ENCODE results near the gene RXFP3. TPM values are rescaled to one million over a fixed set of nuclear protein-coding genes. Genes with fewer than 3 reads are reported as not detected.

RXFP3 gene
- total and polyA plus RNA-seq, 2 of the 8 experiments (the other 6 are each of a cell fraction or from before 2014, with no cell fraction given) = 0.15 TPM; not detected in 1

DNA sequence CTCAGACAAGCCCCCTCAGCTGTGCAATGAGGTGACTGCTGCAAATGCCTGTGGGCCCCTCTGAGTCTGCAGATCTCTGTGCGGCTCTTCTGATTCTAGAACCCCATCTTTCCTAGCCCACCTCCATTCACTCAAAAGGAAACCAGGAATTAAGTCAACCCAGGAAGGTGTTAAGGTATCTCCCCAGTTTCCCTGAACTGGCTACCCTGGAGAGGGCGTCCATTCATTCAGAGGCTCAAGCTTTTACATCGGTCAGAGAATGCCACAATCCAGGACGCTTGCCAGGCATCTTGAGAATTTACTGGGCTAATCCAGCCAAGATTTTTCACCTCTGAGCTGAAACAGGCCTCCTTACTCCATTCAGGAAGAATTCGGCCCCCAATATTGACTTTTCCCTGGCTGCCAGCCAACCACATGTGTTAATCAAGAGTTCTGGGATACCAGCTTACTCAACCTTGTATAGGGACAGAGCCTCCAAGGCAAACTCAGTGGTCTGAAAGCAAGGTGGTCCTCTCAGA, 43.5 kb upstream of the RXFP3 start:
- H2BK5ac ChIP-seq (ENCODE audit: low read depth, low read length) = no peak overlapping the region
- no peak overlapping the region for H3K27ac ChIP-seq (ENCODE audit: low read depth, low read length)
- H2AK5ac ChIP-seq (ENCODE audit: low read depth, low read length) = no peak overlapping the region
- peaks cover 4% of the 10 kb centered on the region; the same call in 1 of the 2 replicates for H3K23me2 ChIP-seq (ENCODE audit: low read depth, low read length)
- no peak for FAIRE-seq
- TF ChIP-seq TCF12 (IDR thresholded peaks at IDR 0.05; ENCODE audit: low read depth, low read length) (no peak), KDM4A (IDR thresholded peaks at IDR 0.05; ENCODE audit: low read depth, low read length, severe bottlenecking) (peak; percentile 23), HDAC2 (IDR thresholded peaks at IDR 0.05; ENCODE audit: borderline replicate concordance in 1 of 2, low read depth in 2 of 2, low read length in 2 of 2) (no peak)
- H3K79me1 ChIP-seq (ENCODE audit: low read depth, low read length) = no peaks in the 10 kb centered on the region
- no peak overlapping the region for H4K91ac ChIP-seq (replicated peaks; ENCODE audit: insufficient read length, low read length)
- no peak for DNase-seq (ENCODE audit: low read depth in 1 of 2, low spot score in 2 of 2)
- H2BK12ac ChIP-seq (ENCODE audit: low read depth, low read length) = no peak overlapping the region
- ChIA-PET POLR2A (ENCODE audit: partially characterized antibody) (interaction anchor here (0.9 to 1.0 kb wide), 2 partner anchors 18 to 42 kb away, joined by 3 to 4 read pairs; no protein-coding TSS in a partner anchor), CTCF (ENCODE audit: partially characterized antibody) (interaction anchor here (1.1 to 1.6 kb wide), 6 partner anchors 14 to 216 kb away, joined by 3 to 6 read pairs (median 4); no protein-coding TSS in a partner anchor)
- H3K18ac ChIP-seq (ENCODE audit: extremely low read depth, low read length) = 0 out of 2 replicates have a peak overlapping the region, but pooled peaks have one; percentile 64
- H3K4me2 ChIP-seq (ENCODE audit: insufficient read depth in 1 of 2, low read depth in 2 of 2, low read length in 2 of 2) = peak overlapping the region; percentile 75 to 97
- peaks cover 4 to 18% (median 10%) of the 10 kb centered on the region in 4 experiments for H3K4me1 ChIP-seq (replicated peaks in 1 of 4; ENCODE audit: control insufficient read depth in 3 of 4, insufficient read depth in 4 of 4, low read length in 3 of 4)
- H3K4ac ChIP-seq (replicated peaks; ENCODE audit: insufficient read length, low read depth, low read length) = no peak overlapping the region
- H3K23ac ChIP-seq (ENCODE audit: insufficient read length) = no peak overlapping the region
- H2BK15ac ChIP-seq (ENCODE audit: low read length) = no peak overlapping the region
- H4K8ac ChIP-seq (ENCODE audit: extremely low read depth, insufficient read depth, low read length) = no peak overlapping the region
- no peak overlapping the region for H3K9ac ChIP-seq (replicated peaks in 1 of 4; ENCODE audit: extremely low read depth in 1 of 4, low read depth in 3 of 4, low read length in 3 of 4)
- no peak overlapping the region; the same call in 1 of the 2 replicates for H2AFZ ChIP-seq (ENCODE audit: low read length)
- no peak overlapping the region for H3K56ac ChIP-seq (replicated peaks; ENCODE audit: insufficient read length, low read depth, low read length)
- H3K36me3 ChIP-seq (ENCODE audit: control insufficient read depth in 2 of 4, insufficient read depth in 4 of 4, low read length in 3 of 4) = no peaks in the 10 kb centered on the region
- WGBS, 2 experiments (ENCODE audit: extremely low coverage in 1 of 2, insufficient coverage in 1 of 2, insufficient read length in 1 of 2, insufficient replicate concordance in 2 of 2, low coverage in 1 of 2, low lambda C conversion rate in 2 of 2, missing lambda C conversion rate in 1 of 2) = 72% methylated on average over 5 of the region's 5 CpGs; no CpG with 5 or more reads in 1 of the 2 experiments
- no peaks in the 10 kb centered on the region for H4K20me1 ChIP-seq (replicated peaks in 1 of 2; ENCODE audit: control insufficient read depth in 1 of 2, insufficient read depth in 2 of 2, low read length in 2 of 2)
- H4K5ac ChIP-seq (ENCODE audit: insufficient read length, low read depth, low read length) = no peak overlapping the region
- H2BK20ac ChIP-seq (ENCODE audit: low read length) = no peak overlapping the region
- peaks cover 0 to 6% of the 10 kb centered on the region in 2 experiments; a peak in 1 of 4 replicates for H3K79me2 ChIP-seq (ENCODE audit: control insufficient read depth in 1 of 2, insufficient read depth in 2 of 2, low read length in 2 of 2)
- no peak overlapping the region for H3K14ac ChIP-seq (ENCODE audit: insufficient read length)
- H3K9me3 ChIP-seq (ENCODE audit: insufficient read depth in 2 of 2, low read depth in 1 of 2, low read length in 1 of 2) = no peaks in the 10 kb centered on the region
- H3K27me3 ChIP-seq (replicated peaks in 1 of 4; ENCODE audit: control insufficient read depth in 3 of 4, extremely low read depth in 1 of 4, insufficient read depth in 3 of 4, low read length in 3 of 4) = no peaks in the 10 kb centered on the region; a peak in 1 of 7 replicates
- peak overlapping the region; percentile 50 to 64 (median 56); a peak in 7 of 8 replicates for H3K4me3 ChIP-seq (ENCODE audit: extremely low read depth in 1 of 4, insufficient read depth in 2 of 4, low read depth in 3 of 4, low read length in 4 of 4)
- H2BK120ac ChIP-seq (replicated peaks; ENCODE audit: low read depth, low read length) = no peak overlapping the region
